Epithelial cell of proximal tubule (primary cell): Measurements from ENCODE around the gene MIPOL1. TPM values are rescaled to one million over a fixed set of nuclear protein-coding genes. Genes with fewer than 3 reads are reported as not detected.

Experiments used
- DNase-seq: peaks from one replicate; pipeline ENCODE4 v3.0.0-alpha.2; 2011; ENCODE audit warnings: low read depth
- H3K4me3 ChIP-seq: 2 replicates; pipeline ENCODE4 v1.5.1; 2011; ENCODE audit warnings: low read depth, mild to moderate bottlenecking, low read length
- CTCF ChIP-seq: conservative IDR thresholded peaks from 2 replicates; pipeline ENCODE4 v1.5.1; 2012; ENCODE audit warnings: low read depth, mild to moderate bottlenecking, low read length
- total RNA-seq: library from RNA; depleted of rRNA; stranded (reverse); fragments of >200 nt; gene quantifications from 2 replicates; pipeline ENCODE4 v1.2.3, GENCODE V29; 2015

MIPOL1 gene
- total RNA-seq, 1 donor from 2014 or later: 5.7 TPM

GRCh38 chr14:37472906-37473305, 275.2 kb downstream of the MIPOL1 start:
- no peak overlapping the region for H3K4me3 ChIP-seq
- no peak for TF ChIP-seq CTCF
- no peak for DNase-seq

- H3K4me3 ChIP-seq: no peak overlapping the region
- no peak for DNase-seq
- TF ChIP-seq CTCF: no peak
Observed at GRCh38 chr14:37474191-37474590, 276.5 kb downstream of the MIPOL1 start.

GRCh38 chr14:37480446-37481290, 282.9 kb downstream of the MIPOL1 start:
- TF ChIP-seq CTCF: no peak
- no peak overlapping the region for H3K4me3 ChIP-seq
- no peak for DNase-seq

- TF ChIP-seq CTCF: no peak
- no peak overlapping the region for H3K4me3 ChIP-seq
- DNase-seq: no peak
Observed at GRCh38 chr14:37482428-37482827, 284.7 kb downstream of the MIPOL1 start.

GRCh38 chr14:37483672-37484071, 285.9 kb downstream of the MIPOL1 start:
- no peak for DNase-seq
- no peak for TF ChIP-seq CTCF
- H3K4me3 ChIP-seq: no peak overlapping the region

GRCh38 chr14:37490607-37491006, 292.9 kb downstream of the MIPOL1 start:
- no peak for TF ChIP-seq CTCF
- DNase-seq: no peak
- no peak overlapping the region for H3K4me3 ChIP-seq

- TF ChIP-seq CTCF: no peak
- DNase-seq: no peak
- no peak overlapping the region for H3K4me3 ChIP-seq
Observed at GRCh38 chr14:37491076-37491475, 293.3 kb downstream of the MIPOL1 start.
